OCI-LY1 (cell line): ENCODE data around the gene SOD2.
"Not testable (repeated sequence)": the region's sequence is repeated elsewhere in the genome, so short reads cannot be mapped to it uniquely, and the experiment has no call there.

Experiments
- H2AFZ ChIP-seq: fragments of 200-600 bp; sonication (generic), shearing (Covaris generic); 2 replicates; pipeline ENCODE4 v1.6.0; 2014; ENCODE audit warnings: antibody characterized with exemption, mild to moderate bottlenecking, low read length
- H3F3A ChIP-seq: fragments of 200-600 bp; sonication (generic), shearing (Covaris generic); 2 replicates; pipeline ENCODE4 v1.6.0; 2014; ENCODE audit warnings: mild to moderate bottlenecking, antibody characterized with exemption, low read length, moderate library complexity; ENCODE audit not compliant: insufficient read depth
- H3K27ac ChIP-seq: fragments of 200-600 bp; sonication (generic); 2 replicates; pipeline ENCODE4 v1.5.1; 2014; ENCODE audit warnings: low read length, mixed run types, mild to moderate bottlenecking, low read depth; ENCODE audit not compliant: poor library complexity, severe bottlenecking
- H3K27me3 ChIP-seq: fragments of 200-600 bp; sonication (generic); 2 replicates; pipeline ENCODE4 v1.6.0; 2014; ENCODE audit warnings: antibody characterized with exemption, mild to moderate bottlenecking, low read length, moderate library complexity; ENCODE audit not compliant: insufficient read depth
- H3K36me3 ChIP-seq: fragments of 200-600 bp; sonication (generic); 2 replicates; pipeline ENCODE4 v1.6.1; 2014; ENCODE audit warnings: mild to moderate bottlenecking, antibody characterized with exemption, low read length, moderate library complexity, mixed read lengths; ENCODE audit not compliant: insufficient read depth
- H3K4me1 ChIP-seq: fragments of 200-600 bp; sonication (generic); 2 replicates; pipeline ENCODE4 v1.5.1; 2014; ENCODE audit warnings: mild to moderate bottlenecking, low read length, moderate library complexity; ENCODE audit not compliant: insufficient read depth, severe bottlenecking
- H3K4me2 ChIP-seq: fragments of 200-600 bp; sonication (generic), shearing (Covaris generic); 2 replicates; pipeline ENCODE4 v1.6.1; 2014; ENCODE audit warnings: low read length
- H3K4me3 ChIP-seq: fragments of 200-600 bp; sonication (generic); 2 replicates; pipeline ENCODE4 v1.5.1; 2014; ENCODE audit warnings: low read length, low read depth, mild to moderate bottlenecking, mixed read lengths; ENCODE audit not compliant: poor library complexity, severe bottlenecking
- H3K79me2 ChIP-seq: fragments of 200-600 bp; shearing (Covaris generic); 2 replicates; pipeline ENCODE4 v1.6.1; 2016; ENCODE audit warnings: mixed run types, low read length, mixed read lengths; ENCODE audit not compliant: insufficient read depth
- H3K9ac ChIP-seq: fragments of 200-600 bp; sonication (generic), shearing (Covaris generic); 2 replicates; pipeline ENCODE4 v1.6.1; 2014; ENCODE audit warnings: mild to moderate bottlenecking, low read length, mixed read lengths
- H3K9me2 ChIP-seq: fragments of 200-600 bp; sonication (generic), shearing (Covaris generic); 2 replicates; pipeline ENCODE4 v1.6.1; 2014; ENCODE audit warnings: low read depth, mild to moderate bottlenecking, low read length, mixed read lengths
- H3K9me3 ChIP-seq: fragments of 200-600 bp; shearing (Covaris generic); 2 replicates; pipeline ENCODE4 v1.6.1; 2014; ENCODE audit warnings: low read length, mixed read lengths
- H4K20me1 ChIP-seq: fragments of 200-600 bp; sonication (generic), shearing (Covaris generic); 2 replicates; pipeline ENCODE4 v1.6.0; 2016; ENCODE audit warnings: mild to moderate bottlenecking, low read length; ENCODE audit not compliant: insufficient read depth
- EZH2 ChIP-seq: fragments of 200-600 bp; sonication (generic), shearing (Covaris generic); IDR thresholded peaks from 2 replicates; pipeline ENCODE4 v1.8.0; 2017; ENCODE audit warnings: borderline replicate concordance, mixed run types, mild to moderate bottlenecking, antibody characterized with exemption, low read length, moderate library complexity, mixed read lengths
- TF ChIP-seq, protein P1 (sequence below): fragments of 200-600 bp; sonication (generic), shearing (Covaris generic); IDR thresholded peaks from 2 replicates; pipeline ENCODE4 v1.5.1; 2017; ENCODE audit warnings: mild to moderate bottlenecking, antibody characterized with exemption, low read length, moderate library complexity, mixed read lengths

Gene SOD2

GRCh38 chr6:159726918-159727716 is 34.1 kb upstream of the SOD2 start, which contains the start of gene WTAP:
TSS of gene WTAP (plus strand) at chr6:159727506. CDS start at chr6:159736266, 8,760 bp downstream.
- Histone ChIP-seq H3F3A (no peaks in the 10 kb centered on the region), H3K9me3 (no peaks in the 10 kb centered on the region), H3K27ac (peak within 1 kb of the TSS; percentile 92), H2AFZ (no peak within 1 kb of the TSS), H3K4me3 (peak within 1 kb of the TSS; percentile 93), H3K36me3 (peaks cover 54% of the 10 kb centered on the region), H3K79me2 (peaks cover 74% of the 10 kb centered on the region), H3K9me2 (no peaks in the 10 kb centered on the region), H3K9ac (peak within 1 kb of the TSS; percentile 98), H4K20me1 (0 out of 2 replicates have a peak, but pooled peaks cover 2% of the 10 kb centered on the region), H3K4me1 (peaks cover 52% of the 10 kb centered on the region), H3K4me2 (peak within 1 kb of the TSS; percentile 99), H3K27me3 (no peaks in the 10 kb centered on the region)
- TF ChIP-seq, protein P1, sequence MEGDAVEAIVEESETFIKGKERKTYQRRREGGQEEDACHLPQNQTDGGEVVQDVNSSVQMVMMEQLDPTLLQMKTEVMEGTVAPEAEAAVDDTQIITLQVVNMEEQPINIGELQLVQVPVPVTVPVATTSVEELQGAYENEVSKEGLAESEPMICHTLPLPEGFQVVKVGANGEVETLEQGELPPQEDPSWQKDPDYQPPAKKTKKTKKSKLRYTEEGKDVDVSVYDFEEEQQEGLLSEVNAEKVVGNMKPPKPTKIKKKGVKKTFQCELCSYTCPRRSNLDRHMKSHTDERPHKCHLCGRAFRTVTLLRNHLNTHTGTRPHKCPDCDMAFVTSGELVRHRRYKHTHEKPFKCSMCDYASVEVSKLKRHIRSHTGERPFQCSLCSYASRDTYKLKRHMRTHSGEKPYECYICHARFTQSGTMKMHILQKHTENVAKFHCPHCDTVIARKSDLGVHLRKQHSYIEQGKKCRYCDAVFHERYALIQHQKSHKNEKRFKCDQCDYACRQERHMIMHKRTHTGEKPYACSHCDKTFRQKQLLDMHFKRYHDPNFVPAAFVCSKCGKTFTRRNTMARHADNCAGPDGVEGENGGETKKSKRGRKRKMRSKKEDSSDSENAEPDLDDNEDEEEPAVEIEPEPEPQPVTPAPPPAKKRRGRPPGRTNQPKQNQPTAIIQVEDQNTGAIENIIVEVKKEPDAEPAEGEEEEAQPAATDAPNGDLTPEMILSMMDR: no peak
- TF ChIP-seq EZH2: no peak

DNA sequence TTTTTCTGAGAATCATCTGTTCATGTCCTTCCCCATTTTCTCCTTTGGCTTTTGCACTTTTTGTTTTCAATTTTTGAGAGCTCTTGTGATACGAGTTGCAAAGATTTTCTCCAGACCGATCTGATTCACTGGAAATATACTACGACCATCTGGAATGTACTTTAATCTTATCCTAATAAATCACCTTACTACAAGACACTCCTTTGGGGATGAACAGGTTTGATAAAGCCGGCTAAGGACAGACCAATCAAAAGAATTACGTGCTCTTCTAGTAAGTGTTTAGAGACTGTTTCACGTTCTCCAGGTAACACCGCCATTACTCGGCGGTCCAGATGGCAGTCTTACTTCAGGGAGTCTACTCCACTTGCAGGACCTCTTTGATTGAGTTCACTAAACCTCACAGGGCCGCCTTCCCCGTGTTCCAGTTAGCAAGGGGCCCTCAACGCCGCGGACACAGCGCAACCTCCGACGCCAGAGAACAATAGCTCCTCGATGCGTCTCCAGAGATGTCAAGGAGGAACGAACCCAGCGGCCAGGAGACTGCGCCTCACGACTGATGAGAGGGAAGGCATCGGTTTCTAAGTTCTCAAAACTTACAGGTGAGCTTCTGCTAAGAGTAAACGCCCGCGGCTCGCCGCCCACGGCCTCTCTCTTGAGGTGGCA is 33.3 kb upstream of the SOD2 start:
- peaks cover 44% of the 10 kb centered on the region for H3K4me1 ChIP-seq

GRCh38 chr6:159725208-159725607 is 32.2 kb upstream of the SOD2 start:
- H3K9me2 ChIP-seq, H3F3A ChIP-seq, H3K27ac ChIP-seq, H3K27me3 ChIP-seq, H4K20me1 ChIP-seq, H3K9ac ChIP-seq, H3K9me3 ChIP-seq, H2AFZ ChIP-seq: not testable (repeated sequence)
- Histone ChIP-seq H3K36me3 (peaks cover 35% of the 10 kb centered on the region), H3K79me2 (peaks cover 55% of the 10 kb centered on the region), H3K4me3 (peak overlapping the region; percentile 93), H3K4me2 (peak overlapping the region; percentile 99), H3K4me1 (peaks cover 32% of the 10 kb centered on the region)

More for the DNA sequence above, 33.3 kb upstream of the SOD2 start:
- Histone ChIP-seq H3K9me3 (no peaks in the 10 kb centered on the region), H3K9ac (peak overlapping the region; percentile 98), H3K27ac (peak overlapping the region; percentile 92), H3K27me3 (no peaks in the 10 kb centered on the region), H3K79me2 (peaks cover 67% of the 10 kb centered on the region), H2AFZ (no peak overlapping the region), H3K4me3 (peak overlapping the region; percentile 93), H3F3A (no peaks in the 10 kb centered on the region), H3K36me3 (peaks cover 46% of the 10 kb centered on the region), H3K9me2 (no peaks in the 10 kb centered on the region), H3K4me2 (peak overlapping the region; percentile 99), H4K20me1 (0 out of 2 replicates have a peak, but pooled peaks cover 2% of the 10 kb centered on the region)
- TF ChIP-seq EZH2: no peak
- TF ChIP-seq, protein P1: no peak
